ENCODE measurements around the gene SECISBP2. TPM values are rescaled to one million over a fixed set of nuclear protein-coding genes. Genes with fewer than 3 reads are reported as not detected.

Gene SECISBP2
- total RNA-seq, 1 donor from 2014 or later = 56.7 TPM

DNA sequence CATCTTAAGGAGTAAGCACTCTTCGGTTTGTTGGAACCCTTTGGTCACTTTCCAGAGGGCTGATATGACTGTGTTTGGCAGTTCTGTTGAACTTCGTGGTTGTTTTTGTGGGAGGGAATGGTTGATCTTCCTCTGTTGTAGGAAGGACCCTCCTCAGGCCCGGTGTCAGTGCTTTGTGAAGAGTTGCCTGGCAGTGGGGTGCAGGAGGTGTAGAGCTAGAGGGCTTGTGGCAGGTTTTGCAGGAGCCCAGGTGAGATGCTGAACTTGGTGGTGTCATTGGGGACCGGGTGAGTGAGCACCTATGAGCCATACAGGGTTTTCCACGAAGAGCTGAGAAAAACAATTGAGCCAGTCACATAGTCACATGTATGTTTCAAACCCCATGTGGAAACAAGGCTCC, 27.2 kb downstream of the SECISBP2 start:
- Mint-ChIP-seq H3K4me3 (no peak overlapping the region), H3K27ac (ENCODE audit: unreplicated experiment) (no peak overlapping the region), H3K27me3 (ENCODE audit: low read depth) (no peaks in the 10 kb centered on the region), H3K4me1 (no peaks in the 10 kb centered on the region), H3K36me3 (ENCODE audit: low read depth) (peaks cover 61% of the 10 kb centered on the region), H3K9me3 (no peaks in the 10 kb centered on the region)
- no peak for DNase-seq (ENCODE audit: low read depth, low spot score)
- TF ChIP-seq CTCF (conservative IDR thresholded peaks at IDR 0.05) = no peak

- H3K4me3 Mint-ChIP-seq = no peak overlapping the region
- H3K27ac Mint-ChIP-seq (ENCODE audit: unreplicated experiment) = no peak overlapping the region
- no peaks in the 10 kb centered on the region for H3K9me3 Mint-ChIP-seq
- TF ChIP-seq CTCF (conservative IDR thresholded peaks at IDR 0.05) = no peak
- DNase-seq (ENCODE audit: low read depth, low spot score) = no peak
- H3K4me1 Mint-ChIP-seq = no peaks in the 10 kb centered on the region
- H3K36me3 Mint-ChIP-seq (ENCODE audit: low read depth) = peaks cover 57% of the 10 kb centered on the region
- H3K27me3 Mint-ChIP-seq (ENCODE audit: low read depth) = no peaks in the 10 kb centered on the region
Observed at GRCh38 chr9:89346696-89347095, 28.4 kb downstream of the SECISBP2 start.

DNA sequence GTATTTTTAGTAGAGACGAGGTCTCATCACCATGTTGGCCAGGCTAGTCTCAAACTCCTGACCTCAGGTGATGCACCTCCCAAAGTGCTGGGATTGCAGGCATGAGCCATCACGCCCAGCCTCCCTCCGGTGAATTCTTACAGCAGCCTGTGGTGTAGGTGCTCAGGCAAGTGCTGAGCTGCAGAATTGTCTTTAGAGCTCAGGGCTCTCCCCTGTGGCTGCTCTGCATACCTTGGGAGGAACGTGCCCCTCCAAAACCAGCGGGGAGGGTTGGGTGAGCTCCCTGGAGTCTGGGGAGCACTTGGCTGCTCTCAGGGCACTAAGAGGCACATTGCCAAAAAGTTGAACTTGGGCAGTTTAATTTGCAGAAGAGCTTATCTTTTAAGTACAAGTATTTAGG, 29.4 kb downstream of the SECISBP2 start:
- no peaks in the 10 kb centered on the region for H3K27me3 Mint-ChIP-seq (ENCODE audit: low read depth)
- no peak overlapping the region for H3K27ac Mint-ChIP-seq (ENCODE audit: unreplicated experiment)
- TF ChIP-seq CTCF (conservative IDR thresholded peaks at IDR 0.05) = no peak
- peaks cover 51% of the 10 kb centered on the region for H3K36me3 Mint-ChIP-seq (ENCODE audit: low read depth)
- no peak for DNase-seq (ENCODE audit: low read depth, low spot score)
- H3K4me3 Mint-ChIP-seq = no peak overlapping the region
- no peaks in the 10 kb centered on the region for H3K9me3 Mint-ChIP-seq
- no peaks in the 10 kb centered on the region for H3K4me1 Mint-ChIP-seq

DNA sequence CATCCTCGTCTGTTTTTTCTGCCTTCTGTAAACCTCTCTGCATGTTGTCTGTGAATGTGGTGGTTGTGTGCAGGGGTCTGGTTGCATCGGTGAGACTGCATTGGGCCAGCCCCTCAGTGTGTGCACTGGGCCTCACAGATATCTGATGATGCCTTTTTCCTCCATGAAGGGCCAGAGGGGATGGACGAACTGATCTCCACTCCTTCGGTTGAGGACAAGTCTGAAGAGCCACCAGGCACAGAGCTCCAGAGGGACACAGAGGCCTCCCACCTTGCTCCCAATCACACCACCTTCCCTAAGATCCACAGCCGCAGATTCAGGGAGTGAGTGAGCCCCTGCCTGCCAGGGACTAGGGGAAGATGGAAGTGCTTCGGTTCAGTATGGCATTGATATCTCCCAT, 31.3 kb downstream of the SECISBP2 start:
- H3K4me3 Mint-ChIP-seq = no peak overlapping the region
- TF ChIP-seq CTCF (conservative IDR thresholded peaks at IDR 0.05) = no peak
- no peaks in the 10 kb centered on the region for H3K27me3 Mint-ChIP-seq (ENCODE audit: low read depth)
- no peaks in the 10 kb centered on the region for H3K9me3 Mint-ChIP-seq
- H3K4me1 Mint-ChIP-seq = no peaks in the 10 kb centered on the region
- DNase-seq (ENCODE audit: low read depth, low spot score) = no peak
- no peak overlapping the region for H3K27ac Mint-ChIP-seq (ENCODE audit: unreplicated experiment)
- H3K36me3 Mint-ChIP-seq (ENCODE audit: low read depth) = peaks cover 33% of the 10 kb centered on the region

GRCh38 chr9:89350988-89351557, 32.8 kb downstream of the SECISBP2 start:
- peaks cover 24% of the 10 kb centered on the region for H3K36me3 Mint-ChIP-seq (ENCODE audit: low read depth)
- H3K27ac Mint-ChIP-seq (ENCODE audit: unreplicated experiment) = no peak overlapping the region
- no peaks in the 10 kb centered on the region for H3K9me3 Mint-ChIP-seq
- H3K4me3 Mint-ChIP-seq = no peak overlapping the region
- DNase-seq (ENCODE audit: low read depth, low spot score) = no peak
- no peaks in the 10 kb centered on the region for H3K4me1 Mint-ChIP-seq
- H3K27me3 Mint-ChIP-seq (ENCODE audit: low read depth) = no peaks in the 10 kb centered on the region
- no peak for TF ChIP-seq CTCF (conservative IDR thresholded peaks at IDR 0.05)
